Stimulated activated CD4-positive, alpha-beta T cell treated with anti-CD3 and anti-CD28 coated beads, Interleukin-4, amount 100 ng/mL, for 48 hours (primary cell): ENCODE measurements around the gene FBXO7.
A peak's percentile ranks its signal among the peaks of the same experiment; 100 is the strongest.
"Not testable (repeated sequence)": the region's sequence is repeated elsewhere in the genome, so short reads cannot be mapped to it uniquely, and the experiment has no call there.

Experiments
- DNase-seq, 2 donors: peaks; one replicate each; pipeline ENCODE4 v3.0.0-alpha.2; 2020; ENCODE audit warnings: low read depth in 2 of 2

FBXO7 gene

GRCh38 chr22:32474635-32475467 lies at the start of gene FBXO7:
Gene FBXO7 (plus strand): TSS chr22:32474811. CDS start chr22:32475003, 192 bp downstream.
- DNase-seq = peak; percentile 76 to 79

GRCh38 chr22:32426881-32427280 lies 47.7 kb upstream of the FBXO7 start:
- no peak for DNase-seq

- no peak for DNase-seq
Observed at GRCh38 chr22:32430352-32430751, 44.3 kb upstream of the FBXO7 start.

- no peak for DNase-seq
Observed at GRCh38 chr22:32444068-32444467, 30.5 kb upstream of the FBXO7 start.

- no peak for DNase-seq
Observed at GRCh38 chr22:32446321-32446720, 28.3 kb upstream of the FBXO7 start.

- DNase-seq = no peak
Observed at GRCh38 chr22:32448980-32449379, 25.6 kb upstream of the FBXO7 start.

GRCh38 chr22:32457031-32457430 lies 17.6 kb upstream of the FBXO7 start:
- DNase-seq = no peak

- no peak for DNase-seq
Observed at GRCh38 chr22:32462452-32462851, 12.2 kb upstream of the FBXO7 start.

GRCh38 chr22:32465661-32466060 lies 8.9 kb upstream of the FBXO7 start:
- DNase-seq = no peak

- no peak for DNase-seq
Observed at GRCh38 chr22:32466496-32466895, 8.1 kb upstream of the FBXO7 start.

- no peak for DNase-seq
Observed at GRCh38 chr22:32469799-32470212, 4.8 kb upstream of the FBXO7 start.

GRCh38 chr22:32473388-32473952 lies 1.1 kb upstream of the FBXO7 start:
- peak in 1 of 2 donors; percentile 6 for DNase-seq

- no peak for DNase-seq
Observed at GRCh38 chr22:32475468-32476010, 928 bp downstream of the FBXO7 start.

- DNase-seq = no peak
Observed at GRCh38 chr22:32476281-32477195, 1.9 kb downstream of the FBXO7 start.

GRCh38 chr22:32477596-32477995 lies 3.0 kb downstream of the FBXO7 start:
- DNase-seq = no peak

- DNase-seq = not testable (repeated sequence)
Observed at GRCh38 chr22:32478552-32478951, 3.9 kb downstream of the FBXO7 start.

GRCh38 chr22:32478994-32479393 lies 4.4 kb downstream of the FBXO7 start:
- DNase-seq = no peak

GRCh38 chr22:32480238-32480637 lies 5.6 kb downstream of the FBXO7 start:
- DNase-seq = peak; percentile 16 to 26

GRCh38 chr22:32482708-32483107 lies 8.1 kb downstream of the FBXO7 start:
- no peak for DNase-seq

GRCh38 chr22:32486656-32487390 lies 12.2 kb downstream of the FBXO7 start:
- DNase-seq = no peak

GRCh38 chr22:32487461-32487860 lies 12.8 kb downstream of the FBXO7 start:
- no peak for DNase-seq
